Activated CD4-positive, alpha-beta T cell treated with anti-CD3 and anti-CD28 coated beads, Interleukin-2, amount 10 ng/mL, durations not matched to agents 24 days and 14 days (primary cell): ENCODE measurements around the gene E2F2. TPM values are rescaled to one million over a fixed set of nuclear protein-coding genes. Genes with fewer than 3 reads are reported as not detected.
"Not testable (repeated sequence)": the region's sequence is repeated elsewhere in the genome, so short reads cannot be mapped to it uniquely, and the experiment has no call there.

Experiments used
- DNase-seq: peaks from one replicate; pipeline ENCODE4 v3.0.0; 2022
- H3K27ac Mint-ChIP-seq: one replicate; pipeline ENCODE4 v1.8.0; 2022; ENCODE audit warnings: mild to moderate bottlenecking, mixed read lengths
- H3K27me3 Mint-ChIP-seq: one replicate; pipeline ENCODE4 v1.8.0; 2022; ENCODE audit warnings: mixed read lengths
- H3K36me3 Mint-ChIP-seq: one replicate; pipeline ENCODE4 v1.8.0; 2022; ENCODE audit warnings: low read depth, mild to moderate bottlenecking, mixed read lengths
- H3K4me1 Mint-ChIP-seq: one replicate; pipeline ENCODE4 v1.8.0; 2021; ENCODE audit warnings: mixed read lengths
- H3K4me3 Mint-ChIP-seq: one replicate; pipeline ENCODE4 v1.8.0; 2022; ENCODE audit warnings: mild to moderate bottlenecking, moderate library complexity, mixed read lengths
- H3K9me3 Mint-ChIP-seq: one replicate; pipeline ENCODE4 v1.8.0; 2021; ENCODE audit warnings: mixed read lengths
- intact Hi-C: fragments of 100-400 bp; cut with micrococcal nuclease; formaldehyde crosslinking; loops from one replicate; pipeline ENCODE4 v1.15.1; 2023
- total RNA-seq: library from RNA; stranded (reverse); gene quantifications from 2 replicates; pipeline ENCODE4 v1.2.3, GENCODE V29; 2022

Gene E2F2
- total RNA-seq, 1 donor from 2014 or later: 33.7 TPM

GRCh38 chr1:23546897-23547584 lies 16.0 kb upstream of the E2F2 start:
- intact Hi-C loops: no loop called here
- Mint-ChIP-seq H3K27me3 (no peaks in the 10 kb centered on the region), H3K27ac (no peak overlapping the region)

GRCh38 chr1:23545851-23546250 lies 14.8 kb upstream of the E2F2 start:
- intact Hi-C loops: no loop called here
- no peak for DNase-seq
- Mint-ChIP-seq H3K4me3 (no peak overlapping the region), H3K9me3 (no peaks in the 10 kb centered on the region), H3K27ac (no peak overlapping the region), H3K27me3 (peaks cover 3% of the 10 kb centered on the region), H3K36me3 (no peaks in the 10 kb centered on the region), H3K4me1 (peaks cover 5% of the 10 kb centered on the region)

More at GRCh38 chr1:23546897-23547584, 16.0 kb upstream of the E2F2 start:
- Mint-ChIP-seq H3K9me3 (no peaks in the 10 kb centered on the region), H3K4me1 (peaks cover 5% of the 10 kb centered on the region), H3K36me3 (no peaks in the 10 kb centered on the region), H3K4me3 (no peak overlapping the region)
- no peak for DNase-seq

- no peak overlapping the region for H3K27ac Mint-ChIP-seq
Observed at GRCh38 chr1:23544444-23545389, 13.7 kb upstream of the E2F2 start.

GRCh38 chr1:23543707-23544443 lies 12.8 kb upstream of the E2F2 start:
- Mint-ChIP-seq H3K36me3 (no peaks in the 10 kb centered on the region), H3K27ac (no peak overlapping the region), H3K27me3 (peaks cover 3% of the 10 kb centered on the region), H3K9me3 (no peaks in the 10 kb centered on the region), H3K4me1 (peaks cover 10% of the 10 kb centered on the region), H3K4me3 (no peak overlapping the region)
- DNase-seq: no peak
- intact Hi-C loops: loop anchor here (1.0 kb wide), 1 partner anchor 93 kb away; no protein-coding TSS in a partner anchor

More at GRCh38 chr1:23544444-23545389, 13.7 kb upstream of the E2F2 start:
- Mint-ChIP-seq H3K27me3 (peaks cover 3% of the 10 kb centered on the region), H3K4me1 (peaks cover 7% of the 10 kb centered on the region), H3K9me3 (no peaks in the 10 kb centered on the region), H3K4me3 (no peak overlapping the region), H3K36me3 (no peaks in the 10 kb centered on the region)
- intact Hi-C loops: loop anchor here (1.0 kb wide), 1 partner anchor 93 kb away; no protein-coding TSS in a partner anchor
- DNase-seq: peak; percentile 90

- intact Hi-C loops, H3K27ac Mint-ChIP-seq, H3K4me1 Mint-ChIP-seq, DNase-seq, H3K27me3 Mint-ChIP-seq, H3K36me3 Mint-ChIP-seq, H3K9me3 Mint-ChIP-seq, H3K4me3 Mint-ChIP-seq: not testable (repeated sequence)
Observed at GRCh38 chr1:23542940-23543339, 11.9 kb upstream of the E2F2 start.

GRCh38 chr1:23539698-23540266 lies 8.7 kb upstream of the E2F2 start:
- no peaks in the 10 kb centered on the region for H3K9me3 Mint-ChIP-seq
- peak overlapping the region; percentile 51 for H3K4me3 Mint-ChIP-seq
- H3K27me3 Mint-ChIP-seq: peaks cover 3% of the 10 kb centered on the region
- H3K4me1 Mint-ChIP-seq: peaks cover 15% of the 10 kb centered on the region
- no peaks in the 10 kb centered on the region for H3K36me3 Mint-ChIP-seq
- peak; percentile 98 for DNase-seq
- intact Hi-C loops: loop anchor here (1.0 to 10.0 kb wide), 4 partner anchors 8 to 415 kb away; partner anchors contain the start of genes E2F2 and PNRC2
- H3K27ac Mint-ChIP-seq: peak overlapping the region; percentile 70

- no peak for DNase-seq
- no peaks in the 10 kb centered on the region for H3K9me3 Mint-ChIP-seq
- peak overlapping the region; percentile 16 for H3K27ac Mint-ChIP-seq
- H3K36me3 Mint-ChIP-seq: no peaks in the 10 kb centered on the region
- intact Hi-C loops: loop anchor here (10.0 kb wide), 1 partner anchor 417 kb away; the partner anchor contains the start of gene PNRC2
- H3K4me3 Mint-ChIP-seq: no peak overlapping the region
- peaks cover 3% of the 10 kb centered on the region for H3K27me3 Mint-ChIP-seq
- H3K4me1 Mint-ChIP-seq: peaks cover 25% of the 10 kb centered on the region
Observed at GRCh38 chr1:23537296-23537973, 6.4 kb upstream of the E2F2 start.

- peaks cover 44% of the 10 kb centered on the region for H3K4me1 Mint-ChIP-seq
- DNase-seq: no peak
- H3K36me3 Mint-ChIP-seq: peaks cover 1% of the 10 kb centered on the region
- H3K27me3 Mint-ChIP-seq: no peaks in the 10 kb centered on the region
- H3K4me3 Mint-ChIP-seq: peak overlapping the region; percentile 11
- intact Hi-C loops: loop anchor here (5.0 to 10.0 kb wide), 3 partner anchors 51 to 421 kb away; partner anchors contain the start of genes ASAP3, PNRC2 and ZNF436
- no peaks in the 10 kb centered on the region for H3K9me3 Mint-ChIP-seq
- H3K27ac Mint-ChIP-seq: peak overlapping the region; percentile 61
Observed at GRCh38 chr1:23533246-23534023, 2.4 kb upstream of the E2F2 start.

GRCh38 chr1:23531562-23532094 lies 595 bp upstream of the E2F2 start:
- Mint-ChIP-seq H3K4me1 (peaks cover 56% of the 10 kb centered on the region), H3K27ac (peak overlapping the region; percentile 95), H3K36me3 (peaks cover 1% of the 10 kb centered on the region), H3K27me3 (no peaks in the 10 kb centered on the region), H3K9me3 (no peaks in the 10 kb centered on the region), H3K4me3 (peak overlapping the region; percentile 87)
- no peak for DNase-seq
- intact Hi-C loops: loop anchor here (1.0 to 10.0 kb wide), 4 partner anchors 8 to 423 kb away; partner anchors contain the start of genes ASAP3, PNRC2 and ZNF436

GRCh38 chr1:23530087-23530746 lies 816 bp downstream of the E2F2 start:
- H3K4me3 Mint-ChIP-seq: peak overlapping the region; percentile 87
- no peaks in the 10 kb centered on the region for H3K27me3 Mint-ChIP-seq
- H3K9me3 Mint-ChIP-seq: no peaks in the 10 kb centered on the region
- peaks cover 1% of the 10 kb centered on the region for H3K36me3 Mint-ChIP-seq
- H3K4me1 Mint-ChIP-seq: peaks cover 70% of the 10 kb centered on the region
- H3K27ac Mint-ChIP-seq: peak overlapping the region; percentile 86
- DNase-seq: peak; percentile 80
- intact Hi-C loops: loop anchor here (5.0 to 10.0 kb wide), 3 partner anchors 48 to 425 kb away; partner anchors contain the start of genes ASAP3, PNRC2 and ZNF436
